Endodermal cell (in vitro differentiated cells): ENCODE data around the gene MTM1. TPM values are rescaled to one million over a fixed set of nuclear protein-coding genes. Genes with fewer than 3 reads are reported as not detected.

Experiments
- DNase-seq: peaks from one replicate; pipeline ENCODE4 v3.0.0-alpha.2; 2017
- H3K27ac ChIP-seq: 2 replicates; pipeline ENCODE4 v1.5.1; 2013; ENCODE audit warnings: mild to moderate bottlenecking, low read depth, low read length, moderate library complexity
- H3K27me3 ChIP-seq: 2 replicates; pipeline ENCODE4 v1.6.1; 2013; ENCODE audit warnings: mild to moderate bottlenecking, low read length, moderate library complexity; ENCODE audit not compliant: insufficient read depth, control insufficient read depth, poor library complexity, severe bottlenecking
- H3K36me3 ChIP-seq: 2 replicates; pipeline ENCODE4 v1.7.0; 2013; ENCODE audit warnings: mild to moderate bottlenecking, low read length, moderate library complexity; ENCODE audit not compliant: control insufficient read depth, insufficient read depth
- H3K4me1 ChIP-seq: one replicate; pipeline ENCODE4 v1.7.0; 2013; ENCODE audit warnings: low read length; ENCODE audit not compliant: control insufficient read depth, insufficient read depth
- H3K4me3 ChIP-seq: 2 replicates; pipeline ENCODE4 v1.5.1; 2013; ENCODE audit warnings: mild to moderate bottlenecking, low read length, moderate library complexity
- H3K9ac ChIP-seq: 2 replicates; pipeline ENCODE4 v1.6.1; 2013; ENCODE audit warnings: mild to moderate bottlenecking, low read length, moderate library complexity; ENCODE audit not compliant: poor library complexity, severe bottlenecking; ENCODE audit errors: extremely low read depth
- H3K9me3 ChIP-seq: 2 replicates; pipeline ENCODE4 v1.6.1; 2013; ENCODE audit warnings: mild to moderate bottlenecking, low read length, moderate library complexity; ENCODE audit not compliant: control insufficient read depth
- H3K27ac Mint-ChIP-seq: 2 replicates; pipeline ENCODE4 v1.8.0; 2020; ENCODE audit warnings: mixed read lengths
- H3K27me3 Mint-ChIP-seq: 2 replicates; pipeline ENCODE4 v1.8.0; 2021; ENCODE audit warnings: mild to moderate bottlenecking, mixed read lengths; ENCODE audit not compliant: insufficient read depth
- H3K36me3 Mint-ChIP-seq: 2 replicates; pipeline ENCODE4 v1.8.0; 2020; ENCODE audit warnings: low read depth, mixed read lengths
- H3K4me1 Mint-ChIP-seq: 2 replicates; pipeline ENCODE4 v1.8.0; 2020; ENCODE audit warnings: mixed read lengths
- H3K4me3 Mint-ChIP-seq: 2 replicates; pipeline ENCODE4 v1.8.0; 2020; ENCODE audit warnings: mild to moderate bottlenecking, moderate library complexity, mixed read lengths
- H3K9me3 Mint-ChIP-seq: 2 replicates; pipeline ENCODE4 v1.8.0; 2020; ENCODE audit warnings: mild to moderate bottlenecking, mixed read lengths
- CTCF ChIP-seq: fragments of 200-600 bp; sonication (generic); conservative IDR thresholded peaks from 2 replicates; pipeline ENCODE4 v1.5.0; 2021; ENCODE audit warnings: antibody characterized with exemption, mild to moderate bottlenecking
- WGBS, 2 experiments: methylation state at CpG; one replicate each; pipeline versions ENCODE4 v1.1.5 to v1.1.7; 2013; ENCODE audit warnings: missing lambda C conversion rate in 2 of 2, mixed read lengths in 1 of 2; ENCODE audit not compliant: insufficient coverage in 1 of 2, insufficient read length in 1 of 2; 5-methylcytosine and 5-hydroxymethylcytosine counted together
- total RNA-seq, 2 donors: library from RNA; stranded (reverse); fragmentation: NEBNext Ultra II Directional in 1 of 2; extraction: Animal tissue kit (Norgen Biotek cat#: 25700) in 1 of 2; gene quantifications; 2 replicates in 1 of 2; 3 replicates in 1 of 2; pipeline ENCODE4 v1.2.1, GENCODE V29; 2021

Gene MTM1
- total RNA-seq, 2 donors from 2014 or later: 5.9 to 9.8 TPM

DNA sequence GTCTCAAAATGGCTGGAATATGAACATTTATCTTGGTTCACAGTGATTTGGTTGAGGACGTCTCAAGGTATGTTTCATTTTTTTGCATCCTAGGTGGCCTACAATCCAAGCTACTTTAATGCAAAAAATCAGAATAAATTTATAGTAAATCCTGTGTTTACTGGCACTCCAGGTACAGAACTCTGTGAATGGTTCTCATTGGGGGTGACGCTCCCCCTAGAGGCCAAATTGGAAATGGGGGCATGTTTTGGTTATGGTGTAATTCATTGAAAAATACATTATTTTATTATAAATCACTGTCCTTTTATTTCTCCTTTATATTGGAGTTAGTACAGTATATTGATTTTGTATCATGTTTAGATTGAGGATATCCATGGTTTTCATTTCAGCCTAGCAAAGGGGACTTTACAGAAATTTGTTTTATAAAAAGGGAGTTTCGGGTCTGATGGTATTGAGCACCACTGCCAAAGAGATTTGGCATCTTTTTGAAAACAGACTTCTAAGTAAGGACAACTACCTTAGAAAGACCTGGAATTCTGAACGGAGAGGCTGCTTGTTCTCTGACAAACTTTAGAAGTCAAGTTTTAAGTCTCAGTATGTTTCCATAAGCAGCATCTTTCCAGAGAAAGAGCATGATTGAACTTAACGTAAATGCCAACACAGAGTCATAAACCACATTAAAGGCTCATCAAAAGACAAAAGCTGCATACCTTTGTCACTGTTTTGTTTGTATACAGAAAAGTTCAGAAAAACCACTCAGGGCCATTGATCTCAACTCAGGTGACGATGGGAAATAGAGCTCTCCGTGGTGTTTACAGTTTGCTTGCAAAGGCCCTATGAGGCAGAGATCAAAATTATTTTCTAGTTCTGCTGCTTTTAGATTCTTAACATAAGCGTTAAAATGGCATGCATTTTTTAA lies 19.4 kb downstream of the MTM1 start:
- peaks cover 24% of the 10 kb centered on the region for H3K9me3 Mint-ChIP-seq
- H3K4me3 Mint-ChIP-seq: no peak overlapping the region
- H3K4me1 ChIP-seq: no peaks in the 10 kb centered on the region
- H3K4me1 Mint-ChIP-seq: no peaks in the 10 kb centered on the region
- no peaks in the 10 kb centered on the region for H3K9me3 ChIP-seq
- no peak overlapping the region for H3K4me3 ChIP-seq
- no peak overlapping the region for H3K27ac ChIP-seq
- peak; percentile 80 for TF ChIP-seq CTCF
- 80 to 85% methylated on average over 3 to 6 of the region's 8 CpGs for WGBS, 2 experiments
- no peak overlapping the region for H3K9ac ChIP-seq
- no peaks in the 10 kb centered on the region for H3K36me3 Mint-ChIP-seq
- no peaks in the 10 kb centered on the region for H3K27me3 ChIP-seq
- H3K36me3 ChIP-seq: no peaks in the 10 kb centered on the region
- H3K27ac Mint-ChIP-seq: no peak overlapping the region
- H3K27me3 Mint-ChIP-seq: no peaks in the 10 kb centered on the region
- peak; percentile 67 for DNase-seq

DNA sequence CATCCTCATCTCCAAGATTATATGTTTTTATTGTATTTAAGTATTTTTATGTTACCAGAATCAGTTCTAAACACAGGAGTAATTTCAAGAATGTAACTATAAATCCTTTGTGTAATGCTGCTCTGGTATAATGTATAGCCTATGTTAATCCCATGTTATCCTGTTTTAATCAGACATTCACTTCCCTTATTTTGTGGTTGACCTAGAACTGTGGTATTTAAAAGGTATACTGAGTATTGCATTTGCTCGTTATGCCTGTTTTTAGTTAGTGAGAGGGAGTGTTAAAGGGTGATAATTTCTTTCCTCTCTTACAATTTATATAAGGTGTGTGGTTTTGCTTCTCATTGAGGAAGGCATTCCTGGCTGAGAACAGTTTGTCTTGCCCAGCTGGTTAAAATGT lies 26.2 kb downstream of the MTM1 start:
- no peak for DNase-seq
- no peak overlapping the region for H3K27ac ChIP-seq
- H3K9ac ChIP-seq: no peak overlapping the region
- no peaks in the 10 kb centered on the region for H3K36me3 ChIP-seq
- WGBS, 2 experiments: no CpG with 5 or more reads among the region's 1 CpG
- Mint-ChIP-seq H3K4me3 (no peak overlapping the region), H3K36me3 (peaks cover 1% of the 10 kb centered on the region), H3K27ac (no peak overlapping the region), H3K9me3 (peaks cover 37% of the 10 kb centered on the region), H3K27me3 (no peaks in the 10 kb centered on the region), H3K4me1 (no peaks in the 10 kb centered on the region)
- H3K4me3 ChIP-seq: no peak overlapping the region
- no peak for TF ChIP-seq CTCF
- no peaks in the 10 kb centered on the region for H3K4me1 ChIP-seq
- no peaks in the 10 kb centered on the region for H3K27me3 ChIP-seq
- H3K9me3 ChIP-seq: no peaks in the 10 kb centered on the region

GRCh38 chrX:150599226-150599625 lies 30.8 kb downstream of the MTM1 start:
- peak; percentile 51 for TF ChIP-seq CTCF
- H3K9ac ChIP-seq: no peak overlapping the region
- H3K27ac ChIP-seq: no peak overlapping the region
- H3K36me3 Mint-ChIP-seq: peaks cover 9% of the 10 kb centered on the region
- no peaks in the 10 kb centered on the region for H3K4me1 Mint-ChIP-seq
- DNase-seq: no peak
- no peaks in the 10 kb centered on the region for H3K27me3 Mint-ChIP-seq
- H3K9me3 Mint-ChIP-seq: peaks cover 43% of the 10 kb centered on the region
- no peaks in the 10 kb centered on the region for H3K27me3 ChIP-seq
- H3K4me3 Mint-ChIP-seq: no peak overlapping the region
- no peaks in the 10 kb centered on the region for H3K36me3 ChIP-seq
- WGBS, 2 experiments: no CpG with 5 or more reads among the region's 1 CpG
- no peaks in the 10 kb centered on the region for H3K4me1 ChIP-seq
- no peak overlapping the region for H3K27ac Mint-ChIP-seq
- no peak overlapping the region for H3K4me3 ChIP-seq
- H3K9me3 ChIP-seq: no peaks in the 10 kb centered on the region
